HepG2 (cell line): Measurements from ENCODE around the gene PLVAP. TPM values are rescaled to one million over a fixed set of nuclear protein-coding genes. Genes with fewer than 3 reads are reported as not detected.

ENCODE experiments used
- ARNTL ChIP-seq: sonication (generic); formaldehyde crosslinking; IDR thresholded peaks from 2 replicates; pipeline ENCODE4 v1.4.0; 2020; ENCODE audit warnings: mild to moderate bottlenecking, missing genetic modification reagents
- HNRNPL ChIP-seq: fragments of 200-400 bp; formaldehyde crosslinking; IDR thresholded peaks from 2 replicates; pipeline ENCODE4 v1.6.1; 2017; ENCODE audit warnings: mild to moderate bottlenecking, low read depth, low read length
- HNRNPUL1 ChIP-seq: fragments of 200-400 bp; formaldehyde crosslinking; IDR thresholded peaks from 2 replicates; pipeline ENCODE4 v1.6.1; 2017; ENCODE audit warnings: low read depth, mild to moderate bottlenecking, low read length, moderate library complexity
- JUN ChIP-seq: sonication (generic); formaldehyde crosslinking; IDR thresholded peaks from 2 replicates; pipeline ENCODE4 v1.4.0; 2020; ENCODE audit warnings: mild to moderate bottlenecking, missing genetic modification reagents
- KDM5B ChIP-seq: sonication (generic); formaldehyde crosslinking; IDR thresholded peaks from 2 replicates; pipeline ENCODE4 v1.4.0; 2020; ENCODE audit warnings: missing genetic modification reagents, mild to moderate bottlenecking, borderline replicate concordance
- MAFF ChIP-seq: IDR thresholded peaks from 2 replicates; pipeline ENCODE4 v1.6.1; 2011; ENCODE audit warnings: low read depth, low read length, improper control_type of control experiment
- SALL1 ChIP-seq: sonication (generic); formaldehyde crosslinking; IDR thresholded peaks from 2 replicates; pipeline ENCODE4 v1.8.0; 2022; ENCODE audit warnings: mild to moderate bottlenecking, missing genetic modification reagents
- TRIM24 ChIP-seq: sonication (generic); formaldehyde crosslinking; IDR thresholded peaks from 2 replicates; pipeline ENCODE4 v1.8.0; 2022; ENCODE audit warnings: mild to moderate bottlenecking, missing genetic modification reagents
- ZC3H13 ChIP-seq: sonication (generic); formaldehyde crosslinking; IDR thresholded peaks from 2 replicates; pipeline ENCODE4 v1.8.1; 2023; ENCODE audit warnings: mild to moderate bottlenecking, missing genetic modification reagents, moderate library complexity
- ZEB1 ChIP-seq: IDR thresholded peaks from 2 replicates; pipeline ENCODE4 v1.6.1; 2012; ENCODE audit warnings: mild to moderate bottlenecking, low read depth, inconsistent platforms; ENCODE audit not compliant: insufficient replicate concordance
- ZFP36L2 ChIP-seq: sonication (generic); formaldehyde crosslinking; IDR thresholded peaks from 2 replicates; pipeline ENCODE4 v1.4.0; 2020; ENCODE audit warnings: missing genetic modification reagents
- ZNF816 ChIP-seq: sonication (generic); formaldehyde crosslinking; IDR thresholded peaks from 2 replicates; pipeline ENCODE4 v1.8.0; 2022; ENCODE audit warnings: missing genetic modification reagents, mild to moderate bottlenecking, borderline replicate concordance
- ZNF878 ChIP-seq: sonication (generic); formaldehyde crosslinking; IDR thresholded peaks from 2 replicates; pipeline ENCODE4 v1.8.1; 2023; ENCODE audit warnings: mild to moderate bottlenecking, missing genetic modification reagents, moderate library complexity
- ZNF883 ChIP-seq: sonication (generic); formaldehyde crosslinking; IDR thresholded peaks from 2 replicates; pipeline ENCODE4 v1.5.1; 2020; ENCODE audit warnings: mild to moderate bottlenecking, missing genetic modification reagents; ENCODE audit errors: not compliant biosample characterization
- polyA plus RNA-seq, 8 experiments: library from polyadenylated mRNA; depleted of rRNA in 3 of 8; stranded (reverse) in 7 of 8; unstranded in 1 of 8; fragments of >200 nt; fragmentation: Illumina TruSeq in 4 of 8; extraction: Trizol in 4 of 8; gene quantifications; 2 replicates each; pipeline versions ENCODE4 v1.2.1 to v1.2.3, GENCODE V29; 2011 to 2016; ENCODE audit warnings: low read depth in 4 of 8, missing spikeins in 1 of 8, mixed read lengths in 1 of 8; ENCODE audit not compliant: insufficient read depth in 1 of 8
- total RNA-seq, 5 experiments: library from RNA; depleted of rRNA; stranded (reverse); fragments of >200 nt; fragmentation: Illumina TruSeq; extraction: Trizol; gene quantifications; 2 replicates each; pipeline ENCODE4 v1.2.3, GENCODE V29; 2016; ENCODE audit warnings: low read depth in 1 of 5
- TF ChIP-seq, protein P1 (sequence below): sonication (generic); formaldehyde crosslinking; IDR thresholded peaks from 2 replicates; pipeline ENCODE4 v1.4.0; 2020; ENCODE audit warnings: mild to moderate bottlenecking, low read depth, missing genetic modification reagents
- TF ChIP-seq, protein P2 (sequence below): sonication (generic); formaldehyde crosslinking; IDR thresholded peaks from 2 replicates; pipeline ENCODE4 v1.5.0; 2020; ENCODE audit warnings: mild to moderate bottlenecking, missing genetic modification reagents
- TF ChIP-seq, protein P3 (sequence below): sonication (generic); formaldehyde crosslinking; IDR thresholded peaks from 2 replicates; pipeline ENCODE4 v1.8.1; 2023; ENCODE audit warnings: mild to moderate bottlenecking, missing genetic modification reagents, borderline replicate concordance
- TF ChIP-seq, protein P4 (sequence below): sonication (generic); formaldehyde crosslinking; IDR thresholded peaks from 2 replicates; pipeline ENCODE4 v1.5.0; 2020; ENCODE audit warnings: missing genetic modification reagents
- TF ChIP-seq, protein P5 (sequence below): sonication (generic); formaldehyde crosslinking; IDR thresholded peaks from 2 replicates; pipeline ENCODE4 v1.5.1; 2020; ENCODE audit warnings: mild to moderate bottlenecking, missing genetic modification reagents, borderline replicate concordance

Gene PLVAP
- total and polyA plus RNA-seq, 2 of the 13 experiments (the other 11 are each of a cell fraction or from before 2014, with no cell fraction given), result 0.26 TPM; not detected in 1

DNA sequence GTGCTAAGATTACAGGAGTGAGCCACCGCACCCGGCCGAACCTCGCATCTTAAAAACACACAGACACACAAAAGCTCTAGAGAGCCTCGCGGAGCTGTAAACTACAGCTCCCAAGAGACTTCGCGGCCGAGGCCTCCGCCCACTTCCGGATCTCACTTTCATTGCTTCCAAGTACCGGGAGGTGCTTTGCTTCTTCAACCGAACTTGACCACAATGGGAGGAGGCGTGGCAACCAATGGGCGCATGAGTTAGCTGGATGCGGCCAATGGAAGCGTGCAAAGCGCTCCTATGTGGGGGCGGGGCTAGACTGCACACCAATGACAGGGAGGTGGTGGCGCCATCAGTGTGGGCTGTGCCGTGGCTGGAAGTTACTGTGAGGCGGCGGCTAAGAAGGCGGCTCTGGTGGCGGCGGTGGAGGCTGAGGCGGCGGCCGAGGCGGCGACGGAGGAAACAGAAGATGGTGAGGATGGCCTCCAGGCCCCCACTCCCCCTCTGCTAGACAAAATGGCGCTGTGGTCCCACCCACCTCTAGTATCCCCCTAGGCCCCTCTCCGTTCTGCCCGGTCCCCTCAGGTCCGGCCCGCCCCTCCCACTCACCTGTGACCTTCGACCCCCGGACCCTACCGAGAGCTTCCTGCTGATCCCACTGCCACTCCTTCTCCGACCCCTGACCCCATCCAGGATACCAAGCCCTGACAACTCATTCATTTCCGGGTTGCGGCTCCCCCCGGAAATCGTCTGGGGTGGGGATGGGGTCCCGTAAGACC, 67.8 kb downstream of the PLVAP start, which contains the start of gene DDA1 (continued):
- TF ChIP-seq ZNF816 (CRISPR knock-in tag), result no peak
- no peak for TF ChIP-seq TRIM24 (CRISPR knock-in tag)
- TF ChIP-seq KDM5B (CRISPR knock-in tag), result peak; percentile 73
- TF ChIP-seq JUN (CRISPR knock-in tag), result no peak
- TF ChIP-seq HNRNPL, result no peak
- TF ChIP-seq, protein P1, sequence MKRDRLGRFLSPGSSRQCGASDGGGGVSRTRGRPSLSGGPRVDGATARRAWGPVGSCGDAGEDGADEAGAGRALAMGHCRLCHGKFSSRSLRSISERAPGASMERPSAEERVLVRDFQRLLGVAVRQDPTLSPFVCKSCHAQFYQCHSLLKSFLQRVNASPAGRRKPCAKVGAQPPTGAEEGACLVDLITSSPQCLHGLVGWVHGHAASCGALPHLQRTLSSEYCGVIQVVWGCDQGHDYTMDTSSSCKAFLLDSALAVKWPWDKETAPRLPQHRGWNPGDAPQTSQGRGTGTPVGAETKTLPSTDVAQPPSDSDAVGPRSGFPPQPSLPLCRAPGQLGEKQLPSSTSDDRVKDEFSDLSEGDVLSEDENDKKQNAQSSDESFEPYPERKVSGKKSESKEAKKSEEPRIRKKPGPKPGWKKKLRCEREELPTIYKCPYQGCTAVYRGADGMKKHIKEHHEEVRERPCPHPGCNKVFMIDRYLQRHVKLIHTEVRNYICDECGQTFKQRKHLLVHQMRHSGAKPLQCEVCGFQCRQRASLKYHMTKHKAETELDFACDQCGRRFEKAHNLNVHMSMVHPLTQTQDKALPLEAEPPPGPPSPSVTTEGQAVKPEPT (CRISPR knock-in tag), result 0 out of 2 replicates have a peak, but pooled peaks have one; percentile 58
- TF ChIP-seq ZEB1, result no peak
- TF ChIP-seq, protein P2, sequence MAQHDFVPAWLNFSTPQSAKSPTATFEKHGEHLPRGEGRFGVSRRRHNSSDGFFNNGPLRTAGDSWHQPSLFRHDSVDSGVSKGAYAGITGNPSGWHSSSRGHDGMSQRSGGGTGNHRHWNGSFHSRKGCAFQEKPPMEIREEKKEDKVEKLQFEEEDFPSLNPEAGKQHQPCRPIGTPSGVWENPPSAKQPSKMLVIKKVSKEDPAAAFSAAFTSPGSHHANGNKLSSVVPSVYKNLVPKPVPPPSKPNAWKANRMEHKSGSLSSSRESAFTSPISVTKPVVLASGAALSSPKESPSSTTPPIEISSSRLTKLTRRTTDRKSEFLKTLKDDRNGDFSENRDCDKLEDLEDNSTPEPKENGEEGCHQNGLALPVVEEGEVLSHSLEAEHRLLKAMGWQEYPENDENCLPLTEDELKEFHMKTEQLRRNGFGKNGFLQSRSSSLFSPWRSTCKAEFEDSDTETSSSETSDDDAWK (CRISPR knock-in tag), result no peak
- TF ChIP-seq, protein P3, sequence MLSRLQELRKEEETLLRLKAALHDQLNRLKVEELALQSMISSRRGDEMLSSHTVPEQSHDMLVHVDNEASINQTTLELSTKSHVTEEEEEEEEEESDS (CRISPR knock-in tag), result no peak
- no peak for TF ChIP-seq MAFF
- TF ChIP-seq, protein P4, sequence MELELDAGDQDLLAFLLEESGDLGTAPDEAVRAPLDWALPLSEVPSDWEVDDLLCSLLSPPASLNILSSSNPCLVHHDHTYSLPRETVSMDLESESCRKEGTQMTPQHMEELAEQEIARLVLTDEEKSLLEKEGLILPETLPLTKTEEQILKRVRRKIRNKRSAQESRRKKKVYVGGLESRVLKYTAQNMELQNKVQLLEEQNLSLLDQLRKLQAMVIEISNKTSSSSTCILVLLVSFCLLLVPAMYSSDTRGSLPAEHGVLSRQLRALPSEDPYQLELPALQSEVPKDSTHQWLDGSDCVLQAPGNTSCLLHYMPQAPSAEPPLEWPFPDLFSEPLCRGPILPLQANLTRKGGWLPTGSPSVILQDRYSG, result no peak
- no peak for TF ChIP-seq ZFP36L2 (CRISPR knock-in tag)
- TF ChIP-seq, protein P5, sequence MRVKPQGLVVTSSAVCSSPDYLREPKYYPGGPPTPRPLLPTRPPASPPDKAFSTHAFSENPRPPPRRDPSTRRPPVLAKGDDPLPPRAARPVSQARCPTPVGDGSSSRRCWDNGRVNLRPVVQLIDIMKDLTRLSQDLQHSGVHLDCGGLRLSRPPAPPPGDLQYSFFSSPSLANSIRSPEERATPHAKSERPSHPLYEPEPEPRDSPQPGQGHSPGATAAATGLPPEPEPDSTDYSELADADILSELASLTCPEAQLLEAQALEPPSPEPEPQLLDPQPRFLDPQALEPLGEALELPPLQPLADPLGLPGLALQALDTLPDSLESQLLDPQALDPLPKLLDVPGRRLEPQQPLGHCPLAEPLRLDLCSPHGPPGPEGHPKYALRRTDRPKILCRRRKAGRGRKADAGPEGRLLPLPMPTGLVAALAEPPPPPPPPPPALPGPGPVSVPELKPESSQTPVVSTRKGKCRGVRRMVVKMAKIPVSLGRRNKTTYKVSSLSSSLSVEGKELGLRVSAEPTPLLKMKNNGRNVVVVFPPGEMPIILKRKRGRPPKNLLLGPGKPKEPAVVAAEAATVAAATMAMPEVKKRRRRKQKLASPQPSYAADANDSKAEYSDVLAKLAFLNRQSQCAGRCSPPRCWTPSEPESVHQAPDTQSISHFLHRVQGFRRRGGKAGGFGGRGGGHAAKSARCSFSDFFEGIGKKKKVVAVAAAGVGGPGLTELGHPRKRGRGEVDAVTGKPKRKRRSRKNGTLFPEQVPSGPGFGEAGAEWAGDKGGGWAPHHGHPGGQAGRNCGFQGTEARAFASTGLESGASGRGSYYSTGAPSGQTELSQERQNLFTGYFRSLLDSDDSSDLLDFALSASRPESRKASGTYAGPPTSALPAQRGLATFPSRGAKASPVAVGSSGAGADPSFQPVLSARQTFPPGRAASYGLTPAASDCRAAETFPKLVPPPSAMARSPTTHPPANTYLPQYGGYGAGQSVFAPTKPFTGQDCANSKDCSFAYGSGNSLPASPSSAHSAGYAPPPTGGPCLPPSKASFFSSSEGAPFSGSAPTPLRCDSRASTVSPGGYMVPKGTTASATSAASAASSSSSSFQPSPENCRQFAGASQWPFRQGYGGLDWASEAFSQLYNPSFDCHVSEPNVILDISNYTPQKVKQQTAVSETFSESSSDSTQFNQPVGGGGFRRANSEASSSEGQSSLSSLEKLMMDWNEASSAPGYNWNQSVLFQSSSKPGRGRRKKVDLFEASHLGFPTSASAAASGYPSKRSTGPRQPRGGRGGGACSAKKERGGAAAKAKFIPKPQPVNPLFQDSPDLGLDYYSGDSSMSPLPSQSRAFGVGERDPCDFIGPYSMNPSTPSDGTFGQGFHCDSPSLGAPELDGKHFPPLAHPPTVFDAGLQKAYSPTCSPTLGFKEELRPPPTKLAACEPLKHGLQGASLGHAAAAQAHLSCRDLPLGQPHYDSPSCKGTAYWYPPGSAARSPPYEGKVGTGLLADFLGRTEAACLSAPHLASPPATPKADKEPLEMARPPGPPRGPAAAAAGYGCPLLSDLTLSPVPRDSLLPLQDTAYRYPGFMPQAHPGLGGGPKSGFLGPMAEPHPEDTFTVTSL (CRISPR knock-in tag), result no peak
- no peak for TF ChIP-seq ZNF878 (CRISPR knock-in tag)
- no peak for TF ChIP-seq ZC3H13 (CRISPR knock-in tag)
- TF ChIP-seq ARNTL, result peak; percentile 30; the same call in 1 of the 2 replicates
- TF ChIP-seq HNRNPUL1, result no peak
- peak; percentile 37; the same call in 1 of the 2 replicates for TF ChIP-seq SALL1 (CRISPR knock-in tag)
- TF ChIP-seq ZNF883, result peak; percentile 62
